Fibroblast of skin of left biceps (primary cell): Measurements from ENCODE around the gene SLC17A7.
"Not testable (repeated sequence)": the region's sequence is repeated elsewhere in the genome, so short reads cannot be mapped to it uniquely, and the experiment has no call there.

Source experiments
- DNase-seq, 2 experiments: peaks; one replicate each; pipeline ENCODE4 v3.0.0-alpha.2; 2013; ENCODE audit warnings: low read depth in 2 of 2

Gene SLC17A7

GRCh38 chr19:49469828-49470614, 28.7 kb upstream of the SLC17A7 start:
- no peak for DNase-seq

- DNase-seq: no peak
Observed at GRCh38 chr19:49468746-49469447, 27.6 kb upstream of the SLC17A7 start.

GRCh38 chr19:49468199-49468598, 26.9 kb upstream of the SLC17A7 start:
- DNase-seq: no peak

- no peak for DNase-seq
Observed at GRCh38 chr19:49465371-49465770, 24.0 kb upstream of the SLC17A7 start.

GRCh38 chr19:49463960-49464740, 22.8 kb upstream of the SLC17A7 start:
- DNase-seq: no peak

GRCh38 chr19:49462492-49462891, 21.2 kb upstream of the SLC17A7 start:
- no peak for DNase-seq

GRCh38 chr19:49461656-49462055, 20.3 kb upstream of the SLC17A7 start:
- no peak for DNase-seq

GRCh38 chr19:49461130-49461529, 19.8 kb upstream of the SLC17A7 start:
- not testable (repeated sequence) for DNase-seq

GRCh38 chr19:49459388-49459787, 18.1 kb upstream of the SLC17A7 start:
- DNase-seq: no peak

GRCh38 chr19:49458567-49458903, 17.2 kb upstream of the SLC17A7 start:
- DNase-seq: no peak

GRCh38 chr19:49456326-49456725, 15.0 kb upstream of the SLC17A7 start:
- DNase-seq: no peak

GRCh38 chr19:49455773-49456172, 14.4 kb upstream of the SLC17A7 start:
- no peak for DNase-seq

- no peak for DNase-seq
Observed at GRCh38 chr19:49453757-49454240, 12.5 kb upstream of the SLC17A7 start.

GRCh38 chr19:49453013-49453756, 11.9 kb upstream of the SLC17A7 start, which contains the start of gene ALDH16A1:
Gene ALDH16A1 (plus strand): TSS chr19:49453225. CDS start chr19:49453332, 107 bp downstream.
- peak; percentile 93 to 94 for DNase-seq

GRCh38 chr19:49451430-49452181, 10.3 kb upstream of the SLC17A7 start, which contains the start of gene PIH1D1:
Gene PIH1D1 (minus strand): TSS chr19:49451814. CDS start chr19:49451574, 240 bp downstream.
- DNase-seq: peak; percentile 98

- DNase-seq: no peak
Observed at GRCh38 chr19:49450405-49450804, 9.1 kb upstream of the SLC17A7 start.

GRCh38 chr19:49448432-49448786, 7.1 kb upstream of the SLC17A7 start:
- DNase-seq: no peak

GRCh38 chr19:49447485-49448431, 6.4 kb upstream of the SLC17A7 start:
- no peak for DNase-seq

GRCh38 chr19:49445997-49446396, 4.7 kb upstream of the SLC17A7 start:
- DNase-seq: no peak
